ENCODE results near the gene ORC3. TPM values are rescaled to one million over a fixed set of nuclear protein-coding genes. Genes with fewer than 3 reads are reported as not detected.
"Not testable (repeated sequence)": the region's sequence is repeated elsewhere in the genome, so short reads cannot be mapped to it uniquely, and the experiment has no call there.

The ORC3 gene
- total RNA-seq, 1 donor from 2014 or later = 13.3 TPM

DNA sequence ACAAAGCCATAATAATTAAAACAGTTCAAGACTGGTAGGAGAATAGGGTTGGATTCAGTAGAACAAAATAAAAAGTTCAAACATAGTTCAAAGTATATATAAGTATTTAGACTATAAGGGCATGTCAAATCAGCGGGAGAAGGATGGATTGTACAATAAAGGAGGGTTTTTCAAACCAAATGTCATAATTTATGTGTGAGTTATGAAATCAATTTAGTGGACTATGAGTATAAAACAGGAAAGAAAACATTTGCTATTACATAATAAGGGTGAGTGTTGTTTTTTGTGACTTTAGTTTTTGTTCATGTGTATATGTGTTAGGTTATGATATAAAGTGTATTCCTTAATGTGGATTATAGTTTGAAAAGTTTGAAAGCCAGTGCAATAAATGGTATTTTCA lies 10.6 kb downstream of the ORC3 start:
- no peak for DNase-seq (ENCODE audit: low read depth, low spot score)

DNA sequence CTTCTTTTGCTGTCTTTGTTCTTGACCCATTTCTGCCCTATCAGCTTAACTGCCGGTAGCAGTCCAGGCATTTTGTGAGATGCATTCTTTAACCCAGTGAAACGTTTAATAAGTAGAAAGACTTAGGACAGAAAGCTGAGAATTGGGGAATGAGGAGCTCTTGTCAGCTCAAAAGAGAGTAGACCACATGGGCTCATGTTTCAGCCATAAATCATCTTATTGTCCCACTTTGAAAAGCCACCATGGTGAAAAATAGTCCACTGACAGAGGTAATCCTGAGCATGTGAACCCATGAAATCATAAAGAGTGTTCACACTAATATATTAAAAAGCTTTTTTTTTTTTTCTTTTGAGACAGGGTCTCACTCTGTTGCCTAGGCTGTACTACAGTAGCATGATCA lies 16.3 kb downstream of the ORC3 start:
- no peak for DNase-seq (ENCODE audit: low read depth, low spot score)

DNA sequence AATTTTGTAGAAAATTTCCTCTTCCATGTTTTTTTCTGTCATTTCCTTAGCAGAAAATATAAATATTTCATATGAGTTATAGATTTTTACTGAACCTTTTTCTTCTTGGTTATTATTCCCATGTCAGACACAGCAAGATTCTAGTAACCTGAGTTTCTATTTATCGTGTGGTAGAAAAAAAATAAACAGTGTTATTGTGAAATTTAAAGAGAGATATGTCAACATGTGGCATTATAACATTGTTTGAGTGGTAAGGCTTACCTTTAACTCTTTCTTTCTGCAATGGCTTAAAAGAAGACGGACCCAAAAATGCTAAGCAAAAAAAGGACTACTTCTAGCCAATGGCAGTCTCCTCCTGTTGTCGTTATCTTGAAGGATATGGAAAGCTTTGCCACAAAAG lies 18.9 kb downstream of the ORC3 start:
- DNase-seq (ENCODE audit: low read depth, low spot score) = no peak

DNA sequence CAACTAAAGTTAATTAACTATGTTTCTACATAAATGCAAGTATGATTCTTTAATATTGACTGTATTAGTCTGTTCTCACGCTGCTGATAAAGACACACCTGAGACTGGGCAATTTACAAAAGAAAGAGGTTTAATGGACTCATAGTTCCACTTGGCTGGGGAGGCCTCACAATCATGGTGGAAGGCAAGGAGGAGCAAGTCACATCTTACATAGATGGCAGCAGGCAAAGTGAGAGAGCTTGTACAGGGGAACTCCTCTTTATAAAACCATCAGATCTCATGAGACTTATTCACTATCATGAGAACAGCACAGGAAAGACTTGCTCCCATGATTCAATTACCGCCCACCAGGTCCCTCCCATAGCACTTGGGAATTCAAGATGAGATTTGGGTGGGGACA lies 23.1 kb downstream of the ORC3 start:
- DNase-seq (ENCODE audit: low read depth, low spot score) = not testable (repeated sequence)

DNA sequence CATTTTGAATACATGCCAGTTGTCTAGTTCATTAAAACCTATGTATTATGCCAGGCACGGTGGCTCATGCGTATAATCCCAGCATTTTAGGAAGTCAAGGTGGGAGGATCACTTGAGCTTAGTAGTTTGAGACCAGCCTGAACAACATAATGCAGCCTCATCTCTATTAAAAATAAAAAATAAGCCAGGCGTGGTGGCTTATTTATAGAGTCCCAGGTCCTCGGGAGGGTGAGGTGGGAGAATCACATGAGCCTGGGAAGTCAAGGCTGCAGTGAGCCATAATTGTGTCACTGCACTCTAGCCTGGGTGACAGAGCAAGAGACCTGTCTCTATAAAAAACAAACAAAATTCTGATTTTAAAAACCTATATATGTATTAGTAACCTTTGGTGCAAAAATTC lies 27.5 kb downstream of the ORC3 start:
- DNase-seq (ENCODE audit: low read depth, low spot score) = no peak

DNA sequence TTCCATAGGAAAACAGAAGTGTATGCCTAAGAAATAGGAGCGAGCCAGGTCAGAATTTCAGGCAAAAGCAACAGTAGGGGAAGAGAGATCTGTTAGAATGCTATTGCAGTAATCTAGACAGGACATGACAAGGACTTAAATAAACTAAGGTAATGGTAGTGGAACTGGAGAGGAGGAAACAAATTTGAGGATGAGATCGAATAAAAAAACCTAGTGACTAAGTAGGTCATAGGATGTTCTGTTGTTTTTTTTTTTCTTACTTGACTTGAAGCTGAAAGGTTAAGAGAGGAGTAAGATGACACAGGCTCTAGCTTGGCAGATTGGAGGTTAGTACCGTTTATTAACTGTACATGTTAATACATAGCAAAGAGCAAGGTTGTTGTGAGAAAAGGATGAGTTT lies 28.6 kb downstream of the ORC3 start:
- no peak for DNase-seq (ENCODE audit: low read depth, low spot score)

DNA sequence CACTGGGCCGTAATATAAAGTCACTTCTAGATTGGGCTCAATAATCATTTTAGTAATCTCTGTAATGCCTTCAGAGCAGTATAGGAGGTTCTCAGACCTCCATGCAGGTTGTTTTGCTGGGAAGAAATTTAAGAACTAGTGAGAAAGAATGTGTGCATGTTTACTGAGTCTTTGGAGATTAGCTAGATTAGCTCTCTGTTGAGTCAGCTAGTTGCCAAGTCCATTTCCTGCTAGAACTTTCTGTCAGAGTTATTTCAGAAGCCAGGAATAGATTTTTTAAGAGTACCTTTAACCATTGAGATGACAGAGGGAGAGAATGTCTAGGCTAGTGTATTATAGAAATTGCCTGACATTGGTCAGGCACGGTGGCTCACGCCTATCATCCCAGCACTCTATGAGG lies 33.3 kb downstream of the ORC3 start:
- DNase-seq (ENCODE audit: low read depth, low spot score) = no peak

DNA sequence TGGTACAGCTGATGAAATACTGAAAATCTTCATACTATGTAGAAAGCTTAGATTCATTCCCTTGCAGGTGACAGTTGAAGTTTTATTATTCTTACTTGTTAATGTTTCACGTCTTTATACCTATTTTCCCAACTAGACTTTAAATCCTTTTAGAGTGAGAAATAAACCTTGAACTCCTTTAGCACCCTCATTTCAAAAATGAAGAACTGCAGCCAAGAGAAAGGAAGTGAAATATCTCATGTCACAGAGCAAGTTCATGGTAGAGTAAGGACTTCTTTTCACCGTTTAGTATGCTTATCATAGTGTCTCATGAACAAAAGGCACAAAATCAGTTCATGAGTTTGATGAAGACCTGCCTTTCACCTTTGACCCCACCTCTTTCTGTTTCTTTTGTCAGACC lies 38.5 kb downstream of the ORC3 start:
- no peak for DNase-seq (ENCODE audit: low read depth, low spot score)

DNA sequence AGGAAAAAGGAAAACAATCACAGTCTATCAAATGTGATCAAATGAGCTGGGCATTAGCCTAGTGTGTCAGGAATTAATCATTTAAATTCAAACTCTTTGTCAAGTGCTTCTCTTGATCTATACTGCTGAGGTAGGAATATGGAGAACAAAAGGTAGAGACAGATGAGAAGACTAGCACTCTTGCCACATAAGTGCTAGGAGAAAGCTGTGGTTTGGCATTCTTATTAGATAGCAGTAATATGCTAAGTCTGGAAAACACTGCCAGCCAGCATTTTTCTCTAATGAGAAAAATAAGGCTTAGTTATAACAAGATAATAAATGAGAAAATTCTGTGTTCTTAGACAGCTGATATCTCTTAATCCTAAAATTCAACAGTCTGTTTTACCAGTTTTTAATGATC lies 38.9 kb downstream of the ORC3 start:
- DNase-seq (ENCODE audit: low read depth, low spot score) = no peak

DNA sequence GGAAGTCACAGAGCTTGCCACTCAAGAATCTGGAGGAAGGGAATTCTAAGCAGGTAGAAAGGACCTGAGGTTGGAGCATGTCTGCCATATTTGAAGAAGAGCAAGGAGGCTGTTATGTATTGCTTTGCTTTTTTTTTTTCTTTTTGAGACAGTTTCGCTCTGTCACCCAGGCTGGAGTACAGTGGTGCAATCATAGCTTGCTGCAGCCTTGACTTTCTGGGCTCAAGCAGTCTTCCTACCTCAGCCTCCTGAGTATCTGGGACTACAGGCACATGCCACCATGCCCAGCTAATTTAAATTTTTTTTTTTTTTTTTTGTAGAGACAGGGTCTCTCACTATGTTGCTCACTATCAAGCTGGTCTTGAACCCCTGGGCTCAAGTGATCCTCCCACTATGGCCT lies 40.8 kb downstream of the ORC3 start:
- DNase-seq (ENCODE audit: low read depth, low spot score) = no peak

DNA sequence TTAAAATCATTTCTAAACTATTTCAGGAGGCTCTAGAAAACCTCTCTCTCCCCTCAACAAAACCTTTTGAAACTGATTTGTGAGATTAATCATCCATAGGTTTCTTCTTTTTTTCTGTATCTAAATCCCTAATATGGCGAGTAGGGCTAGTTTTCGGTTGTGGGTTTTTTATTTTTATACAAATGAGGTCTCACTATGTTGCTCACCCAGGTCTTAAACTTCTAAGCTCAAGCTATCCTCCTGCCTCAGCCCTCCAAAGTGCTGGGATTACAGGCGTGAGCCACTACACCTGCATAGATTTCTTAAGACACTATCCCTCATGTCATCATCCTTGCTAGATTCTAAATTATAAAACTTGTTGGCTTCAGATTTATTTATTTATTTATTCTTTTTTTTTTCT lies 43.9 kb downstream of the ORC3 start:
- DNase-seq (ENCODE audit: low read depth, low spot score) = no peak

DNA sequence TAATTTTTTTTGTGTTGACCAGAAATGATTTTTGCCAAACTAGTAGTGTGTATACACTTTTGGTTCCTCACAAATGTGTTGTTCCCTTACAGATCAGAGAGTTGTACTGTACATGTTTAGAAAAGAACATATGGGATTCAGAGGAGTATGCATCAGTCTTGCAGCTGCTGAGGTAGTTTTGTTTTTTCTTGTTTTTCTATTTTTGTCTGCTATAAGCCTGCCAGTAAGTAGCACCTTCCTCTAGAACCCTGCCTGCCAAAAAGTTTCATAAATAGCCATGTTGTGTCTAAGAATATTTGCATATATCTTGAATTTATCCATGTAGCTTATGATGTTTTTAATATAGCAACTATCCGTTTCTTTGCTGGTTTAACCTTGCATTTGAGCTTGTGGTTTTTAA lies 46.4 kb downstream of the ORC3 start:
- no peak for DNase-seq (ENCODE audit: low read depth, low spot score)

DNA sequence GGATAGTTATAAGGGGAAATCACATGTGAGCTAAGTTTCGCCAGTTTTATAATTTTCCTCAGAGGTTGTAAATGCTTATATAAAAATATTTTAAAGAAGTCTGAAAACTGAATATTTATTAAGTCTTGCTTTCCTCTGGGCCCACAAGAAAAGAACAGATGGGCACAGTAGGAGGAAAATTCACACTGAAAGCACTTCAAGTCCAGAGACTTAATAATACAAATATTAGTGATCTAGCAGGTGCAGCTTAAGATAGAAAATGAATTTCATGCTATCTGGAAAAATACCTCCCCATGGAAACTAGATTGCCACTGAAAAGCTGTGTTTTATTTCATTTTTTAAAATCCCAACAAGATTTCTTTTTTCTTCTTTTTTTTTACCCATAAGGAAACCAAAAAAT lies 47.2 kb downstream of the ORC3 start:
- DNase-seq (ENCODE audit: low read depth, low spot score) = no peak

DNA sequence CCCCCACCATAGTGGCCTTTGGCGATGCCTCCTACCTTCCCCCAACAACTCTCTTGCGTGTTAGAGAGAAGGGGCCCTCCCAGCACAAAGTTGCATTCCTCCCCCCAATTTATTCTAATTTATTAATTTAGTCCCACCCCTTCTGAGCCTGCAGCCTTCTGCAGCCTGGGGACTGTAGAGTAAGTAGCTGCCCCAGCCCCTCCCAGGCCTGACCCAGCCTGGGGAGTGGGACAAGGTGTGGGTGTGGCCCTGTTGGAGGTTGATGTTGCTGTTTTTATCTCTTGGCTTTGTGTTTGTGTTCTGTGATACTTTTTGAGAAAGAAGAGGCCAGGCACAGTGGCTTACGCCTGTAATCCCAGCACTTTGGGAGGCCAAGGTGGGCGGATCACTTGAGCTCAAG lies 49.4 kb downstream of the ORC3 start:
- DNase-seq (ENCODE audit: low read depth, low spot score) = no peak

DNA sequence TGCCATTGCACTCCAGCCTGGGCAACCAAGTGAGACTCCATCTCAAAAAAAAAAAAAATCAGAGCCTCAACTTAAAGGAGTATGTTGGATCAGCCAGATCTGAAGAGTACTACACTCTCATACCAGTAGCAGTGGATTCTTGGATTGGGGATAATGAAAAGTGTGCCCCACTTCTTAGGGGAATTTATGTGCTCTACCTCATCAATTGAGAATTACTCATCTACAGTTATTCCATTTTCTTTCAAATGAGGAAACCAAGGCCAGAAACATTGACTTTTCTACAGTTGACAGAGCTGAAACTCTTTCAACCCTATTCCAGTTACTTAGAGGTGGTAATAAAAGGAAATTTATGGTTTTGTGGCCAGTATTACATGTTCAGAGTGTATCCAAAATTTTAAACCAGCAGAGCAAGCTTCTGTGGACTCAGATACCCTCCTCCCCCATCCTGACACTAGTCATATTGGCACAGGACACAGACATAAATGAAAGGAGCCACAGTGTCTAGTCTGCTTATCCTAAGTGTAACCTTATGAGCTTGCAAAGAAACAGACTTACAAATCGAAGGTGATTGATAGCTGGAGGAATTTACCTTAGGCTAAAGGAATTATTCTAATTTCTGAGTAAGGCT lies 51.2 kb downstream of the ORC3 start:
- DNase-seq (ENCODE audit: low read depth, low spot score) = no peak

DNA sequence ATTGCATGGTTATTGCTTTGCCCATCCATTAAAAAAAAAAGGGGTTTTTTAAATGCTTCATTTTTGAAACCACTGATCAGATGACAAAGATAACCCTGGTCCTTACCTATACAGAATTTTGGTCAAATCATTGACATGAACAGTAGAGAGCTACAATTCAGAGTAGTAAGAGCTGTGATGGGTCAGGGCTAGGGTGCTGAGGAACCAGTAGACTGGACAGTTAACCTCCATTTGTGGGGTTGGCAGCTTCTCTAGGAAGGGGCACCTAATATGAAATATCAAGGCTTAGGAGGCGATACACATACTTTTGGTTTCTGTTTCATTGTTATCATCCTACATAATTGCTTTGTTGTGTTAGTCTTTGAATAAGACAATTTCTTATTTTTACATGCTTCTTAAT lies 55.1 kb downstream of the ORC3 start:
- DNase-seq (ENCODE audit: low read depth, low spot score) = no peak

DNA sequence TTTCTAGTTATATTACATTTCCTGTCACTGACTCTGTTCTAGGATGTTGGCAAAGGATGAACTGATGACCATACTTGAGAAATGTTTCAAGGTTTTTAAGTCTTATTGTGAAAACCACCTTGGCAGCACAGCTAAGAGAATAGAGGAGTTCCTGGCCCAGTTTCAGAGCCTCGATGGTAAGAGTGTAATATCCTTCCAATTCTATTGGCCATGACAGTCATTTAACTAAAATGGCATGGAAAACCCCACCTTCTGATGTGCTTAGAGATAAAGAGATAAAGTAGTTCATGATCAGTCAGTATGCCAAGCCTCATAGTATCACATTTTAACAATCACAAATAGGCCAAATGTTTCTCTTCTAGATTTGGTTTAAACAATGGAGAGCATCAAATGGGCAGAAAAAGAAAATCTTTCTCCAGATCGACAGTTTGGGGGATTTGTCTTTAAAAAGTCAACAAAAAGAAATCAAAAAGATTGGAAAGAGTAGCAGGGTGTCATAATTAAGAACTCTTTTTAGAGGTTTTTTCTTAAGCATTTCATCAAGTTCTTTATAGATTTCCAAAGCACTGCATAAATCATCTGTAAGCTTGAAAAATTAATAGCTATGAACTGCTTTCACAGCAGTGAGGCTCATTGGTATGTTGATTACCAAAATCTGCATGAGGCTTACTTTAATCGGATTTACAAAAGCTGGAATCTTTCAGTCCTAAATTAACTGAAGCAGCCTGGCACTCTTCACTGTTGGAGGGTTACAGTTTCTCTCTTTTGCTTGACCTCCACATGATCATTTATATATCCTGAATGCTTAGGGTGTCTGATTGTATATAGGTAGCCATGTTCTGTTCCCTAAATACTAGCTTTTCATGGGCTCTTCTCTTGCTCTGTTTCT lies 63.4 kb downstream of the ORC3 start:
- no peak for DNase-seq (ENCODE audit: low read depth, low spot score)

DNA sequence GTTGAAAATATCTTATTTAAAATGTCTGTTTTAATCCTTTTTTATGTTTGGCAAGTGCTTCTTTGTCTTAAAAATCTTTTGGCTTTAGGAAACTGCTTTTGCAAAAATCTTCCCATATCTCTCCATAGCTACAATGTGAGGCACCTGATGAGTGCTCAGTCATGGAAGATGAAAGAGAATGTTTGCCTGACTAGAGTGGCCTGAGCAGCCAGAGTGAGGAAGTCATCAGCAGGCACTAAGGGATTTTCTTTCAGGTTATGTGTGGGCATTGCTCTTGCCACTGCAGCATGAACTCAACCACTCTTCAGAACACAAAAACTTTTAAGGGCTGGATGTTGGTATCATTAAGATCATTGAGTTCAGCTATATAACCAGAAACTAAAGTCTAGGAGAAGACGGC lies 64.2 kb downstream of the ORC3 start:
- no peak for DNase-seq (ENCODE audit: low read depth, low spot score)

DNA sequence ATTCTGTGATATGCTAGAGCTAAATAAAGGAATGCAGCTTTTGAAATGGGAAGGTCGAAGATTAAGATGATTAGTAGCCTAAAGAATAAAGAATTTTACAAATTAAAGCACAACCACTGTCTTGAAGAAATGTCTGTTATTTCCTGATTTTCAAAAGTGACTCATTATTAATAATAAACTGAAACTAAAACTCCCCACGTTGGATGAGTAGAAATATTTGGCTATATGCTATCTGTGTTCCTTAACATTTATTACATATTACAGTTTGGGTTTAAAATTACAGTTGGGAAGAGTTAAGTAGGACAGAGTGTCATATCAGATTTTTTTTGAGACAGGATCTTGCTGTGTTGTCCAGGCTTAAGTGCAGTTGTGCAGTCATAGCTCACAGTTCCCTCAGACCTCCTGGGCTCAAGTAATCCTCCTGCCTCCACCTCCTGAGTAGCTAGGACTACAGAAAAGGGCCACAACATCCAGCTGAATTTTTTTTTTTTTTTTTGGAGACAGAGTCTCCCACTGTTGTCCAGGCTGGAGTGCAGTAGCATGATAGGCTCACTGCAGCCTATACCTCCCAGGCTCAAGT lies 65.0 kb downstream of the ORC3 start:
- no peak for DNase-seq (ENCODE audit: low read depth, low spot score)

DNA sequence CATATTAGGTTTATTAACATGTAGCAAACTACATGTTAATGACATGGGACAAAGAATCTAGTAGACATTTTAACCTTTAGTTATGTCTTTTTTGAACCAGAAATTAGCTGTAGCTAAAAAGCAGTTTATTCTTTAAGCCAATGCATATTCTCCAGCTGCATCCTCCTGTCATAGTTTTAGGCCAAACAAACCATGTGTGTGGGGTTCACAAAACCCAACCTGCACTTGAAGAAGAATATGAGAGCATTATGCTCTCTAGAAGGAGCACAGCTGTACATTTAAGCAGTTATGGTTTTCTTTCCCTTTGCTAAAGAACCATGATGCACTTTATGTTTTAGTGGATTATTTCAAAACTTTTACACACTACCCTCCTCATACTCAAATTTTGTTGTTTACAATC lies 65.9 kb downstream of the ORC3 start:
- no peak for DNase-seq (ENCODE audit: low read depth, low spot score)

DNA sequence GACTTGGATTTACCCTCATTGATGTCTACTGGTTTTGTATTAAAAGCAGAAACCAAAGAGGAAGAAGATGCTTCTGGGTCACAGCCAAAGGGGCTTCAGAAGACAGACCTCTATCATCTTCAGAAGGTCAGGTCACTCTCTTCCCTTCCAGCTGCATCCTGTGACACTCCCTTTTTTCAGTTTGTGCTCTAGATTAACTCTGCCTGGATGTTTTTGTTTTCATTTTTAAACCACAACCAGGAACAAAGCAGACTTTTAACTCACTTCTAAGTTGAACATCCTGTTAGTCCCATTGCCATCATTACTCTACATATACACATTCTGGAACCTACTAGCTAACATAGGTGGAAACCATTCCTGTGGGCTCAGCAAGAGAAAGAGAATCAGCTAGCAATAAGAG lies 66.9 kb downstream of the ORC3 start:
- DNase-seq (ENCODE audit: low read depth, low spot score) = no peak

DNA sequence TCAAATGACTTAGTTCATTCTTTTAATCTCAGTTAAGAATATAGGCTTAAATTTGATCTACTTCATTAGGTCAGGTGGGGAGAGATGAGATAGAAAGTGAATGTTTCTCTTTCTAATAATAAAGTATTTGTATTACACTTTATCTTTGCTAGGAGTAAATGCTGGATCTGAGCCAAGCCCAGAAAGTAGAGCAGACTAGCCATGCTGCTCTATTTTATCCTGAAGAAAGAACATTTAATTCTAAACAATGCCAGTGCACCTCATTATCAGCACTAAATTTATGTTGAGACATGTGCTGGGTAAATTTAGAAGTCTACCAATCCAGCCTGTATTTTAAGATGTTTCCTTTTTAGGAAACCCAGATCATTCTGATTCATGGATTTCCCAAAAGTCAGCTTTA lies 68.6 kb downstream of the ORC3 start:
- DNase-seq (ENCODE audit: low read depth, low spot score) = no peak
